GM19463 (cell line): Measurements from ENCODE around the gene CABLES1.
A peak's percentile ranks its signal among the peaks of the same experiment; 100 is the strongest.
"Not testable (repeated sequence)": the region's sequence is repeated elsewhere in the genome, so short reads cannot be mapped to it uniquely, and the experiment has no call there.

Experiments used
- ATAC-seq: cut with Tn5 transposase; IDR thresholded peaks from one replicate; pipeline ENCODE4 v1.9.1; 2021; ENCODE audit warnings: mild to moderate bottlenecking, moderate library complexity; ENCODE audit not compliant: unreplicated experiment

The CABLES1 gene

DNA sequence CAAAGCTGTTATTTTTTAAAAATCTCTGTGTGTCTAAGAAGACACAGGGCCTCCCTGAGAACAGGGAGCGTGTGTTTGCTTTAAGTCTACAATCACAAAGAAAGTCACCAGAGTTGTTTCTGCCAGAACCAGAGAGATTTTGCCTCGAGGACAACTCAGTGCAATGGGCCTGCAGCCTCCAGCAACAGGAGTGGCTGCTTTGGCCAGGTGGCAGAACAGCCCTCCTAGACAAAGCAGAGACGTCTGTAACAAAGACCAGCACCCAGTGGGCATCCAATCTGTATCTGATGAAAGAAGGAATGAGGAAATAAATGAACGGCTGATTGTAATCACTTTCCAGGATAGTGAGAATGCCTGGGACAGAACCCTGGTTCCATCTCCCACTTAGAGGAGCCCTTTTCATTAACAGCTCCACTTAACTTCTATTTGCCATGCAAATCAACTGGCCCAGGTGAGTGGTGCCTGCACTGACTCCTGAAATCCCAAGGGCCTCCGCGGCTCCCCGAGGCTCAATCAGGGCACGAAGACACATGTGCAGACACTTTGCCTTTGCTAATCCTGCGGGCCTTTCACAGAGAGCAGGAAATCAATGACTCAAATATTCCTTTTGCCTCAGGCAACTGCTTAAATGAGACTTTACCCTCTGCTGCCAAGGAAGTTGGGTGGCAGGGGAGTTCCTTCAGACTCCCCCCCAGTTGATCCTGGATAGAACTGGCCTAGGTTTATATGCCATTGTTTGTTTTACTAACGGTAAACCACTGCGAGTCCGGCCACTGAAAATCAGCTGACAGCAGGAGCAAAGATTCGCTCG is 146.5 kb downstream of the CABLES1 start:
- ATAC-seq: no peak

DNA sequence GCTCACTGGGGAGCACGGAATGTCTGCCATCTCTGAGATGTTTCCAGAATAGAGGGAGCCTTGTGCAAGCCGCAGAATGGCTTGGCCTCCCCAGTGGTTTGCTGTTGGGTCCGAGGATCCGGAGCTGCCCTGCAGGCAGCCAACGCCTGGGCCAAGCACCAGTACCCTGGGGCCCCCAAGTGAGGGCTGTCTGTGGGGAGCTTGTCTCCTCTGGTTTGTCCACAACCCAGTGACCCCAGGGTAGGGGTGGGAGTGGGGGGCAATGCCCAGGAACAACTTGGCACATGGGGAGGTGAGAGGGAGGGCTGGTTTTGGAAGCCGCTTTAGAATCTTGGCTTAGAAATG is 147.1 kb downstream of the CABLES1 start:
- ATAC-seq: no peak

DNA sequence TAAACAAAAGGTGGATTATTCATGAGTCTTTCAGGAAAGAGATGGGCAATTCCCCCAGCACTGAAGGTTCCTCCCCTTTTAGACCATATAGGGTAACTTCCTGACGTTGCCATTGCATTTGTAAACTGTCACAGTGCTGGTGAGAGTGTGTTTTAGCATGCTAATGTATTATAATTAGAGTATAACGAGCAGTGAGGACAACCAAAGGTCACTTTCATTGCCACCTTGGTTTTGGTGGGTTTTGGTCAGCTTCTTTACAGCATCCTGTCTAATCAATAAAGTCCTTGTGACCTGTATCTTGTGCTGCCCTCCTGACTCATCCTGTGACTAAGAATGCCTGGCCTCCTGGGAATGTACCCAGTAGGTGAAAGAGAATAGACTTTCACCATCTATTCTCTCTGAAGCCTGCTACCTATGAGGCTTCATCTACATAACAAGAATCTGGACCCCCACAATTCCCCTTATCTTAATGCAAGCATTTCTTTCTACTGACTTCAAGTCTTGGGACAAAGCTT is 148.7 kb downstream of the CABLES1 start:
- peak; percentile 90 for ATAC-seq

DNA sequence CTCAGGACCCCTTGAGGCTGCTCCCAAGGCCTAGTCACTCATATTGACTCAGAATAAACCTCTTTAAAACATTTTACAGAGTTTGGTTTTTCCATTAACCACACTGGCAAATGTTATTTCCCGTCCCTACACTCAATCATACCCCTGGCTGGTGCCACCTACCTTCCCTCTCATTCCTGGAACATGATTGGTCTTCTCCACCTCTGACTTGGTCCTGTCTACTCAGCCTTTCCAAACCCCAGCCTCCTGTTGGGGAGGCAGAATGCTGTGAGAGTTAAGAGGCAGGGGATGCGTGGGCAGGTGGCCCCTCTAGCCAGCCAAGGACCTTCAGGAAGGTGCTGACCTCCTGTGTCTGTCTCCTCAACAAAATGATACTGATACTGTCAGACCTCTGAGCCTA is 149.3 kb downstream of the CABLES1 start:
- ATAC-seq: no peak

DNA sequence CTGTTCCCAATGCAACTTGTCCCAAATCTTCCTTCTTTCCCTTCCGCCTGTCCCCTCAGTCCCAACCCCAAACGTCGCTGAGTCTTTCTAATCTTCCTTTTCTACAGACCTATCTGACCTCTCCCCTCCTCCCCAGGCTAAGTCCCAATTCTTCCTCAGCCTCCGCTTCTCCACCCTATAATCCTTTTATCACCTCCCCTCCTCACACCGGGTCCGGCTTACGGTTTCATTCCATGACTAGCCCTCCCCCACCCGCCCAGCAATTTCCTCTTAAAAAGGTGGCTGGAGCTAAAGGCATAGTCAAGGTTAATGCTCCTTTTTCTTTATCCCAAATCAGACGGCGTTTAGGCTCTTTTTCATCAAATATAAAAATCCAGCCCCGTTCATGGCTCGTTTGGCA is 150.3 kb downstream of the CABLES1 start:
- ATAC-seq: not testable (repeated sequence)

DNA sequence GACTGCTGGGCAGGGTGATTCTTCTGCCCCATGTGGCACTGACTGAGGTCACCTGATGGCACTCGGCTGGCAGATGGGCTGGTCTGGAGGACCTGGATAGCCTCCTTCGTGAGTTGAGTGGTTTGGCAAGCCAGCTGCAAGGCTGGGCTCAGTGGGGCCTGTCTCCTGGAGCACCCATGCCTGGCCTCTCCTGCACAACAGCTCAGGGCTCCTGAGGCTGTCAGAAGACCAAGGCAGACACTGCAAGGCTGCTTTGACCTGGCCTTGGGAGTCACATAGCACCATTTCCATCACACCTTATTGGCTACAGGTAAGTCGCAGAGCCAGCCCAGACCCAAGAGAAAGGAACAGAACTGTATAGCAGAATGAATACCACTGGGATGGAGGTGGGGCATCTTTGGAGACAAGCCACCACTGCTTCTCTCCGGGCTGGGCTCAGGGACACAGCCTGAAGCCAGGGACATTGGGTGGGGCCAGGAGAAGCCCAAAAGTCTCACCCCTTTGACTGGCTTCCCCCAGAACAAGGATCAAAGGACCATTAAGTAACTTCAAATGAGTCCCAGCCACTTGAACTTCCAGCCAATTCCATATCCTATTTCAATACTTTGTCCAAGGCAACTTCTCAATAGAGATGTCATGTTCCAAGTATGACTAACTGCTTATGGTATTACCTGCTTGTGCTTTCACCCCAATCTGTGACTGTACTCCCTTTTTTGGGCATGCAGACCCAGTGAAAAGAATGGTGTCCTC is 156.3 kb downstream of the CABLES1 start:
- no peak for ATAC-seq

DNA sequence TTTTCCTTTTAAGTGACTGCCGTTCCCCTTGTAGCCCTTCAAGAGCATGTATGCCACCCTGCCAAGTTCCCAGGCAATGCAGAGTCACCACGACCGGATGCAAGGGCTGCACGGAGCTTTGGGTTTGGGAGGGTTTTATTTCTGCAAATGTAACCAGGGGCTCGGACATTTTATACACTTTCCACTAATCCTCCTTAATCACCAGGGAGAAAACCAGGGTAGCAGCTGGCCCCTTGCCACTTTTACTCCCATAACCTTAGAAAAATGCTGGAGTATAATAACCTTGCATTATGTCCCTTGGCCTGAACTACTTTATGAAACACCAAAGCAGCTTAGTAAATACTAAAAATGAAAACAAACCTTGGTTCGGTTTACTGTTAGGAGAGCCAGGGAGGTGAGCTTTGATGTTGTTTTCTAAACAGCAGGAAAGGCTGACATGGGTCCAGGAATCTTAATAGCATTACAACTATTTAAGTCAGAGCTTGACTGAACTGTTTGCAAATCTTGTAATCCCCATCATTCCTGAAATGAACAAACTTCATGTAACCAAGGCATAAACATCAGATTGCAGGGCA is 165.0 kb downstream of the CABLES1 start:
- no peak for ATAC-seq

DNA sequence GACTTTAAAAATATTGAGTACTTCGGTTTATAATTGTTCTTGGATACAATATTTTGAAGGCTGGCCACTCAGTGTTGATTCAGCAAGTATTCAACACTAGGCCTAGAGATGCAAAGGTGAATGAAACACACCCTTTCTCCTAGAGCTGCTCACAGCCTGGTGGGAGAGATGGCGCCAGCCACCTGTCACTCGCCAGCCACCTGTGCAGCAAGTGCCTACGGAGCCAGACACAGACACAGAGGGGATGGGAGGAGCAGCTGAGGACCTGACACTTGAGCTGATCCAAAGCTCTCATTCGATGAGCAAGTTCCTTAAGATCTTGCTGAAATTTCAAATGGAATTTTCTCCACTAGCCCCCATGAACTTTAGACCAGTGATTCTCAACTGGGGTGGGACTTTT is 166.7 kb downstream of the CABLES1 start:
- ATAC-seq: no peak

DNA sequence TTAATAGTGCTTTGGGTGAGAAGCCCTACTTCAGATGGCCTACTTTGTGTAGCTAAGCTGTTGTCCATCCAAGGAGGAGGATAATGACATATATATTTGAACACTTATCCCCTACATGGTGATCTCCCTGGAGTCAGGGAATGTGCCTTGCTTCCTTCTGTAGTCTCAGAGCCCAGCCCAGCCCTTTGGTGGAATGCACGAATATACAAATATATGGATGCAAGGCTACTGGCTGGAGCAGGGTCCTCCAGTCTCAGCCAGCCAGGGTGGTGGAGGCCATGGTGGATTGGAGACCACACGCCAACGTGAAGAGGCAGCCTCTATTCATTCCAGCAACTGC is 167.2 kb downstream of the CABLES1 start:
- no peak for ATAC-seq

DNA sequence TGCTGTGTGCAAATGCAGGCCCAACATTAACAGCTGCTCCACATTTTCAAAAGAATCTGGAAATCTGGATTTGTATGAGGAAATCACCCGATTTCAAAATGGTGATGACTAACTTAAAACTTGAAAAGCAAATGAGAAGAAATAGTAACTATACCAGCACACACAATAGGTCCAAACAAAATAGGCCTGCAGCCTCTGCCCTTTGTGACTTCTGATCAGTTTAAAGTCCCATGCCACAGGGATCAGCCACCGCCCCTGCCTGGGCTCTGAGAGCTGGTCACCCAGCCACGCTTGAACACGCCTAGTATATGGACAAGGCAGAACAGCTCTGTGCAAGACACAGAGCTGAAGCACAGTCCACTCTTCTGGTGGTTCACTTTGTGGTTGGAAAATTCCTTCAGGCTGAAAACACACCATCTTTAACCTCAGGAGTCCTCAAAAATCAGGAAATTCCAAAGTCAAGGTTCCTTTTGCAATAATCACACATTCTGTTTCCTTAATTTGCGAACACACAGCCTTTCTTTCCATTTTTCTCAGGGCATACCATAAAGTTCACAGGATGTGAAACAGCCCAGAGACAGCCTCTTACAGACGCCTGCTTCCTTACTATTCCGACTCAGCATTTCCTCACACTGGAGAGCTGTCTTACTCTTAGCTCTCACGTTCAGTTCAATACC is 167.7 kb downstream of the CABLES1 start:
- ATAC-seq: no peak

DNA sequence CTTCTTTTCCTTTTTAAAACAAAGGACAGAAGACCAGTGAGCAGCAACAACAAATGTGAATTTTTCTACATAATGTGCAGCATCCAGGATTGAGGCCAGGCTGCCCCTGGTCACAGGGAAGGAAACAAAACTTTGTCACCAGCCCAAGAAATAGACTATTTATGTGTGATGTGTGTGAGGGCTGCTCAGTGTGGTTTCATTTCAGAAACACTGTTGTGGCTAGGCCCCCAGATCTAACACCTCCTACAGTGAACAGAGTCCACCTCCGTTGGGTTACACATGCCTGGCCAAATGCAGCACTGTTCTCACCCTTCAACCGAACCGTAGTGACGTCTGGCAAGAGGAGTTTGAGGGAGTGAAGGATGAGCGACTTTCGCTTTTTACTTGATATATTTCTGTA is 171.5 kb downstream of the CABLES1 start:
- peak; percentile 77 for ATAC-seq

DNA sequence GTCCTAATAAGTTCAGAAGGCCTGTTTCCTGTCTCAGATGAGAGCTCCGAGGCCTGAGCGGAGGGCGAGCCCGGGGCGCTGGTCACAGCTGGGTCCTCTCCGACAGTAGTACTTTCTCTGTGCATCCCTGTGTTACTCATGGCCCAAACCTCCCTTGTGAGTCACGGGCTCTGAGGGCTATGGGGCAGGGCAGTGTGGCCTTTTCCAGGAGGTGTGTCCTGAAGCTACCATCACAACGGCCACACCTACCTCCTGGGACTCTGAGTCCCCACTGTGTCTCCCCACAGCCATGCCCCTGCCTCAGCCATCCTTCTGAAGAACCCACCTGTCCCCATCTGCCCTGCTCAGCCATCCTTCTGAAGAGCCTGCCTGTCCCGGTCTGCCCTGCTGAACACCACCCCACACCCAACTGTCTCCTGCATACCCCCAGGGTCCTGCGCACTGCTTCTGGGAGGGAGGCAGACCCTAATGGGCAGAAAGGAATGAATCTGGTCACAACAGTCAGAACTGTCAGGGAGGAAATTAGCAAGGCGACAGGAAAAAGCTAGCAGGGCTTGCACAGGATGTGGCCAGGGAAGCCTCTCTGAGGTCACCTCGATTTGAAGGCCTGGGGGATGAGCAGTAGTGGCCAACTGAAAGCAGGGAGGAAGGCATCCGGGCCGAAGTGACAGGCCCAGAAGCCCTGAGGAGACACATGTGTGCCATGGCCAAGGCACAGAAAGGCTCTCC is 172.4 kb downstream of the CABLES1 start:
- ATAC-seq: peak; percentile 70
